Islet precursor cell (in vitro differentiated cells): ENCODE results near the gene SERPIND1.
"Not testable (repeated sequence)": the region's sequence is repeated elsewhere in the genome, so short reads cannot be mapped to it uniquely, and the experiment has no call there.

ENCODE experiments used
- DNase-seq: peaks from one replicate; pipeline ENCODE4 v3.0.0-alpha.2; 2018

Gene SERPIND1

DNA sequence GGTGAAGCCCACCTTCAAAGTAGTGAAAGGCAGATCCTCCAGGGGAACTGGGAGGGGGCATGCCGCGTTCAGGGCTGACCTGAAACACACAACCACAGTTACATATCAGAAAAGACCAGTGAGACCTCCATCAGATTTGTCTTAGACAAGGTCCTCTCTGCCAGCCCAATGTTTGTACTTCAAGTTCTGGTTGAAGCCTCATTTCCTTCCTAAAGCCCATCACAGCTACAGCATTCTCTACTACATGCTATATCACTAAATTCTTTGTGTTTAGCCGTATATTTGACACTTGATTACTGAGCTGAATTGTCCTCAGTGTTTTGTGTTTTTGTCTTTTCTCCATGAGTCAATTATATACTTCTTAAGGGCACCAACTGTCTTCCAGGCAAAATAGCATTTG, 44.6 kb downstream of the SERPIND1 start:
- DNase-seq, result no peak

DNA sequence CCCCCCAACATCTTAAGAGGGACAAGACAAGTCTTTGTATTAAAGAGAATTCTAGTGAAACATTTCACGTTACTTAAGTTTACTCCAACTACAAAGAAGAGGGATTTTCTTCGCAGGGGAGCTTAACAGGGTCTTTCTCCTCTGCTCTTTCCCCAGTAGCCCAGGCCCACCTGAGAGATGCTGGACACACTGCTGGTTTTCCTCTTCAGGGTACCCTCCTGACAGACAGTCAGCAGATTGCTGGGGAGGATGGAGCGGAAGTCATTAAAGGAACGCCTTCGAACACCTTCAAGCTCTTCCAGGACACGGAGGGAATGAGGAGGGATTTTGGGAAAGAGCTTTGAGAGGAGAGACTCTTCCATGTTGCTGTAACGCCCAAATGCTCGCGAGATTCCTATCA, 45.6 kb downstream of the SERPIND1 start:
- no peak for DNase-seq

DNA sequence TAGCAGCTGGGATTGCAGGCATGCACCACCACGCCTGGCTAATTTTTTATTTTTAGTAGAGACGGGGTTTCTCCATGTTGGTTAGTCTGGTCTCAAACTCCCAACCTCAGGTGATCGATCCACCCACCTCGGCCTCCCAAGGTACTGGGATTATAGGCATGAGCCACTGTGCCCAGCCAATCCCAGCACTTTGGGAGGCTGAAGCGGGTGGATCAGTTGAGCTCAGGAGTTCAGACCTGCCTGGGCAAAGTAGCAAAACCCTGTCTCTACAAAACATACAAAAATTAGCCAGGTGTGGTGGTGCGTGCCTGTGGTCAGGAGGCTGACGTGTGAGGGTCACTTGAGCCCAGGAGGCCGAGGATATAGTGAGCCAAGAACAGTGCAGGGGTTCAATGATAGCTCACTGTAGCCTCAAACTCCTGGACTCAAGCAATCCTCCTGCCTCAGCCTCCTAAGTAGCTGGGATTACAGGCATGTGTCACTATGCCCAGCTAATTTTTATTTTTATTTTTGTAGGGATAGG, 47.9 kb downstream of the SERPIND1 start:
- not testable (repeated sequence) for DNase-seq

DNA sequence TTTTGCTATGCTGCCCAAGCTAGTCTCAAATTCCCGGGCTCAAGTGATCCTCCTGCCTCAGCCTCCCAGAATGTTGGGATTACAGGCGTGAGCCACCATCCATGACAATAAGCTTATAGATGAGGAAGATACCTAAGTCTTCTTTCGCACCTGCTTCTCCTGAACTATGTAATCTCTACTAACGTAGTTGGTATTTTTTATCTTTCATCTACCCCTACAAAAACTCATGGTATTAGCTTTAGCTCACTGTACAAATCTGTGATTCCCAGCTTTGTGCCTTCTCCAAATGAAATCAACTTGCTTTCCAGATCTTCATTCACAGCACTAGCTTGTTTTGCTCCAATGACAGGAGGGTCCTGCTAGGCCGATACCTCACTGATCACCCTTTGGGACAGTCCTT, 48.3 kb downstream of the SERPIND1 start:
- no peak for DNase-seq

DNA sequence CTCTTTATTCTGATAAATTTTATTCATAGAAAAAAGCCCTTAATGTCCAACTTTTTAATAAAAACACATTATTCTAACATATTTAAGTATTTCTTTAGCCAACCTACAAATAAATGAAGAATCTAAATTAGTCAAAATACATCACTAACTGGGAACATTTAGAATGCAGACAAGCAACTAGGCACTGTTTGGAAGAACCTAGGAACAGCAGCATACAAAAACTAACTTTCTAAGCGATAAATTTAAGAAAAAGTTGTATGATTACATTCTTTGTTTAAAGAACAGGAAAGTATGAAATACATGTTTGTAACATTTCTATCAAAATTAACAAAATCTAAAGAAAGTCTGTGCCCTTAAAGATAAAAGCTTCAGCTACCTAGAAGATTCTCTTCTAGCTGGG, 49.4 kb downstream of the SERPIND1 start:
- no peak for DNase-seq

DNA sequence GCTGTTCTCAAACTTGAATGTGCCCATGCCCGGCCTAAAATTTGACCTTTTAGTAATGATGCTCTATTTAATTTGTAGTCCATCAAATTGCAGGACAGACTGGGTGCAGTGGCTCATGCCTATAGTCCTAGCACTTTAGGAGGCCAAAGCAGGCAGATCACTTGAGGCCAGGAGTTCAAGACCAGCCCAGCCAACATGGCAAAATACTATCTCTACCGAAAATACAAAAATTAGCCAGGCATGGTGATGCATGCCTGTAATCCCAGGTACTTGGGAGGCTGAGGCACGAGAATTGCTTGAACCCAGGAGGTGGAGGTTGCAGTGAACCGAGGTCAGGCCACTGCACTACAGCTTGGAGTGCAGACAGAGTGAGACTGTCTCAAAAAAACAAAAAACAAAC, 51.3 kb downstream of the SERPIND1 start:
- not testable (repeated sequence) for DNase-seq

DNA sequence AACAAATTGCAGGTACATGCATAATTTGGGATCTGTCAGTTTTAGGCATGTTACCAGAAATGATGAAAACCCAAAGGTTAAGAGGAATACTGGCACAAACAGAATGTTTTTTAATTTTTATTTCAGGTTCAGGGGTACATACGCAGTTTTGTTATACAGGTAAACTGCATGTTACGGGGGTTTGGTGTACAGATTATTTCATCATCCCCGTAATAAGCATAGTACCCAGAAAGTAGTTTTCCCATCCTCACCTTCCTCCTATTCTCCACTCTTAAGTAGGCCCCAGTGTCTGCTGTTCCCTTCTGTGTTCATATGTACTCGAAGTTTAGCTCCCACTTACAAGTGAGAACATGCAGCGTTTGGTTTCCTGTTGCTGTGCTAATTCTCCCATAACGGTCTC, 51.7 kb downstream of the SERPIND1 start:
- DNase-seq, result no peak

DNA sequence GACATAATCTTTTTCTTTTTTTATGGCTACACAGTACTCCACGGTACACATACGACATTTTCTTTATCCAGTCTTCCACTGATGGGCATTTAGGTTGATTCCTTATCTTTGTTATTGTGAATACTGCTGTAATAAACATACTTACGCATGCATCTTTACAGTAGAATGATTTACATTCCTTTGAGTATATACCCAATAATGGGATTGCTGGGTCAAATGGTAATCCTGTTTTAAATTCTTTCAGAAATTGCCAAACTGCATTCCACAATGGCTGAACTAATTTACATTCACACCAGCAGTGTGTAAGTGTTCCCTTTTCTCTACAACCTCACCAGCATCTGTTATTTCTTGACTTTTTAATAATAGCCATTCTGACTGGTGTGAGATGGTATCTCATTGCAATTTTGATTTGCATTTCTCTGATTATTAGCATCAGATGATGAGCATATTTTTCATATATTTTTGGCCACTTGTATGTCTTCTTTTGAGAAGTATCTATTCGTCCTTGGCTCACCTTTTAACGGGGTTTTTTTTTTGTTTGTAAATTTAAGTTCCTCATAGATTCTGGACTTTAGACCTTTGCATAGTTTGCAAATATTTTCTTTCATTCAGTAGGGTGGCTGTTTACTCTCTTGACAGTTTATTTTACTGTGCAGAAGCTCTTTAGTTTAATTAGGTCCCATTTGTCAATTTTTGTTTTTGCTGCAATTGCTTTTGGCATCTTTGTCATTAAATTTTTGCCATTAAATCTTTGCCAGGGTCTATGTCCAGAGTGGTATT, 52.6 kb downstream of the SERPIND1 start:
- not testable (repeated sequence) for DNase-seq

DNA sequence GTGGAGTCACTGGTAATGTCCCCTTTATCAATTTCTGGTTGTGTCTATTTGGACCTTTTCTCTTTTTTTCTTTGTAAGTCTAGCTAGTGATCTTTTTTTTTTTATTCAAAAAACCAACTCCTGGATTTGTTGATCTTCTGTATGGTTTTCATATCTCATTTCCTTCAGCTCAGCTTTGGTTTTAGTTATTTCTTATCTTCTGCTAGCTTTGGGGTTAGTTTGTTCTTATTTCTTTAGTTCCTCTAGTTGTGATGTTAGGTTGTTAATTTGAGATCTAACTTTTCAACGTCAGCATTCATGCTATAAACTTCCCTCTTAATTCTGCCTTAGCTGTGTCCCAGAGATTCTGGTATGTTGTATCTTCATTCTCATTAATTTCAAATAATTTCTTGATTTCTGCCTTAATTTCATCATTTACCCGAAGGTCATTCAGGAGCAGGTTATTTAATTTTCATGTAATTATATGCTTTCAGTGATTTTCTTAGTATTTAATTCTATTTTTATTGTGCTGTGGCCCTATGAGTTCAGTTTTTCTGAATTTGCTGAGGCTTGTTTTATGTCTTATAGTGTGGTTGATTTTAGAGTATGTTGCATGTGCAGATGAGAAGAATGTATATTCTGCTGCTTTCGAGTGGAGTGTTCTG, 55.7 kb downstream of the SERPIND1 start:
- DNase-seq, result no peak

DNA sequence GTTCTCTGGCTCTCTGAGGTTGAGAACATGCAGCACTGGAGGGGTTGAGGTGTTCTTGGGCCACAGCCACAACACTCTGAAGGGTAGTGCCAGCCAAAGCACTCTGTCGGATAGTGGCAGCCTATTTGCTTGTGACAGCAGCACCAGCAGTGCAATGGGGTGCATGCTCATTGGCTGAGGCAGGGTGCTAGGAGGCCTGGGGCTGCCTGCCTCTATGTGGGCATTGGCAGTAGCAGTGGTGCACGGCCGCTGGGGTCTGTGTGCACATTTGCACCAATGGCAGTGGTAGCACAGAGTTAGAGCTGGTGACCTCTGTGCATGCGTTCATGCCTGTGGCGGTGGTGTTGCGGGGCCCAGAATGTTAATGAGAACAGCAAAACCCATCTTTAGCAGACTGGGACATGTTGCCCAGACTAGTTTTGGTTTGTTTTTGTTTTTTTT, 59.3 kb downstream of the SERPIND1 start:
- no peak for DNase-seq

DNA sequence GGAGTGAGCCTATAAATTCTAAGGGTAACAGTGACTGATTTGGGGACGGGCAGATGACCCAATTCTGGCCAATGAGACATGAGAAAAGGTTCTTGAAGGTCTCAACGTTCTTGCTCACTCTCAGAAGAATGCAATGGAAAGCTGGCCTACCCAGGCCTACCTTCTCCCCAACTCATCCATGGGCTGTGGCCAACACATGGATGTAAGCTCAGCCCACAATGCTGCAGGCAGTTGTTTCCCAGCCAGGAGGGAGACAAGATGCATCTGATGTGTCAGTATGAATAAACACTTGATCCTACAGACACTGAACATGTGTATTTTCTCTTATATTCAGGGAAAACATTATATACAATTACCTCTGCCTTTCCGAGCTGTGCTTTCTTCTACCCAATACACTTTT, 60.3 kb downstream of the SERPIND1 start:
- DNase-seq, result no peak

DNA sequence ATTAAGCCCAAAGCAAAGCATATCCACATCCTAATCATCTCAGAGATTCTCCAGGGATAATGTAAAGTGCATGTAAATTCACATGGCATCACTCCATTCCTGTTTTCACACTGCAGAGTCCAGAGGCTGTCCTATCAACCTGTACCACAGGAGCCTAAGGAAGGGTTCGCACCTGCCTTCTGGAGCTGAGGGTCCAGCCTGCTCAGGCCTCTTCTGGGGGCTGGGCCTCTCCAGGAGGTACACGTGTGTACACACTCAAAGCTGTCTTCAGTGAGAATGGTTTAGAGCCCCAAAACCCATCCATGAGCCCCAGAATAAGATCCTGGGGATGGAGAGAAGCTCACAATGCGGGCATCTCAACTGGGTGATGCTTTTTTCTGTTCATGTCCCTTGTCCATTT, 60.8 kb downstream of the SERPIND1 start:
- DNase-seq, result no peak
